Panc1 (cell line): ENCODE measurements around the gene NRBP1.

Experiments
- POLR2AphosphoS5 ChIP-seq: IDR thresholded peaks from 2 replicates; pipeline ENCODE4 v1.6.1; 2012; ENCODE audit warnings: mild to moderate bottlenecking, low read depth, low read length, moderate library complexity
- TCF7L2 ChIP-seq: IDR thresholded peaks from 2 replicates; pipeline ENCODE4 v1.6.1; 2011; ENCODE audit warnings: mild to moderate bottlenecking, low read depth, low read length, inconsistent platforms
- TF ChIP-seq, protein P1 (sequence below): fragments of 450-650 bp; IDR thresholded peaks from 2 replicates; pipeline ENCODE4 v1.5.1; 2017; ENCODE audit warnings: mild to moderate bottlenecking

DNA sequence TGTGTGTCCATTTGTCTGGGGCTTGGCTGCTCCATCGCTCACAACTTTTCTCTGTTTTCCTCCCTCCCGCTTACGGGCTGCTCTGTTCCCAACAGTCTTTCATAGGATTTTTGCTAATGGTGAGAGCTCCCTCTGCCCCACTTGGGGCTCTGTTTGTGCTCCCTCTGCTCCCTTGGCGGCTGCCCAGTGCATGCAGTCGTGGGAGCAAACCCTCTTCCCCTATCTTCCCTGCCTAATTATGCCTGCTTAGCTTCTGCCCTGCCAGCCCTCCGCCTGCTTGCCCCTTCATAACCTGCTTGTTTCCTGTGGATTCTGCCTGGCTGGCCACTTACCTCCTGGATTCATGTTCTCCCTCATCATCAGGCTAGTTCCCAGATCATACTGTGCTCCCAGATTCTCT is 7.2 kb downstream of the NRBP1 start:
- TF ChIP-seq, protein P1, sequence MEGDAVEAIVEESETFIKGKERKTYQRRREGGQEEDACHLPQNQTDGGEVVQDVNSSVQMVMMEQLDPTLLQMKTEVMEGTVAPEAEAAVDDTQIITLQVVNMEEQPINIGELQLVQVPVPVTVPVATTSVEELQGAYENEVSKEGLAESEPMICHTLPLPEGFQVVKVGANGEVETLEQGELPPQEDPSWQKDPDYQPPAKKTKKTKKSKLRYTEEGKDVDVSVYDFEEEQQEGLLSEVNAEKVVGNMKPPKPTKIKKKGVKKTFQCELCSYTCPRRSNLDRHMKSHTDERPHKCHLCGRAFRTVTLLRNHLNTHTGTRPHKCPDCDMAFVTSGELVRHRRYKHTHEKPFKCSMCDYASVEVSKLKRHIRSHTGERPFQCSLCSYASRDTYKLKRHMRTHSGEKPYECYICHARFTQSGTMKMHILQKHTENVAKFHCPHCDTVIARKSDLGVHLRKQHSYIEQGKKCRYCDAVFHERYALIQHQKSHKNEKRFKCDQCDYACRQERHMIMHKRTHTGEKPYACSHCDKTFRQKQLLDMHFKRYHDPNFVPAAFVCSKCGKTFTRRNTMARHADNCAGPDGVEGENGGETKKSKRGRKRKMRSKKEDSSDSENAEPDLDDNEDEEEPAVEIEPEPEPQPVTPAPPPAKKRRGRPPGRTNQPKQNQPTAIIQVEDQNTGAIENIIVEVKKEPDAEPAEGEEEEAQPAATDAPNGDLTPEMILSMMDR = no peak
- TF ChIP-seq POLR2AphosphoS5 = no peak
- TF ChIP-seq TCF7L2 = no peak
